Mammary epithelial cell (primary cell): ENCODE measurements around the gene HOXC4.

Source experiments
- EZH2 ChIP-seq: IDR thresholded peaks from 2 replicates; pipeline ENCODE4 v1.6.1; 2012; ENCODE audit warnings: low read length, inconsistent platforms, borderline replicate concordance
- TF ChIP-seq, protein P1 (sequence below), 2 donors: IDR thresholded peaks in 1 of 2; conservative IDR thresholded peaks in 1 of 2; 2 replicates each; pipeline ENCODE4 v1.5.1; 2011 to 2012; ENCODE audit warnings: inconsistent platforms in 2 of 2, low read length in 2 of 2, mild to moderate bottlenecking in 2 of 2, control low read depth in 1 of 2, low read depth in 1 of 2; ENCODE audit not compliant: insufficient read depth in 1 of 2; ENCODE audit errors: extremely low read depth in 1 of 2

DNA sequence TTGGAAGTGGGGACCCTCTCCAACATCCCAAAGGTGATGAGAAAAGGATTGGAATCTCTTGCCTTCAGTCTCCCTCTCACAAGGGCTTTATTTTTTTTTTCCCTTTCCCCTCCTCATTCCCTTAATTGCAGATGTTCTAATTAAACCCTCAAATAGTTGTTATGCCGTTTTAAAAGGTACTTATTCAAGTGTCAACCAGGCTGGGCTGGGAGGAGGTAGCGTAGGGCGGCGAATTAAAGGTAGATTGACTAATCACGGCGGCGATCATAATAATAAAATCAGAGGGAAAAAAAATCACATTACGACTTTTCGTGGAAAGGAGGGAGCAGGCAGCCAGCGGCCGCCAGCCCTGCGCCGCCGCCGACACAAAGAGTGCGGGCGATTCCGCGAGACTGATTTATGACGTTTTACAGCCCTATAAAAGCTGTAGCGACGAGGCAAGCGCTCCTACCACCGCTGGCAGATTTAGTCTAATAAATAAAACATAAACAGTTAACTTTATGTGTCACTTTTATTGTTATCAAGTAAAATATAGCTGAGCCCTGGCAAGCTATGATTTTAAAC is 1.7 kb upstream of the HOXC4 start:
- TF ChIP-seq, protein P1, sequence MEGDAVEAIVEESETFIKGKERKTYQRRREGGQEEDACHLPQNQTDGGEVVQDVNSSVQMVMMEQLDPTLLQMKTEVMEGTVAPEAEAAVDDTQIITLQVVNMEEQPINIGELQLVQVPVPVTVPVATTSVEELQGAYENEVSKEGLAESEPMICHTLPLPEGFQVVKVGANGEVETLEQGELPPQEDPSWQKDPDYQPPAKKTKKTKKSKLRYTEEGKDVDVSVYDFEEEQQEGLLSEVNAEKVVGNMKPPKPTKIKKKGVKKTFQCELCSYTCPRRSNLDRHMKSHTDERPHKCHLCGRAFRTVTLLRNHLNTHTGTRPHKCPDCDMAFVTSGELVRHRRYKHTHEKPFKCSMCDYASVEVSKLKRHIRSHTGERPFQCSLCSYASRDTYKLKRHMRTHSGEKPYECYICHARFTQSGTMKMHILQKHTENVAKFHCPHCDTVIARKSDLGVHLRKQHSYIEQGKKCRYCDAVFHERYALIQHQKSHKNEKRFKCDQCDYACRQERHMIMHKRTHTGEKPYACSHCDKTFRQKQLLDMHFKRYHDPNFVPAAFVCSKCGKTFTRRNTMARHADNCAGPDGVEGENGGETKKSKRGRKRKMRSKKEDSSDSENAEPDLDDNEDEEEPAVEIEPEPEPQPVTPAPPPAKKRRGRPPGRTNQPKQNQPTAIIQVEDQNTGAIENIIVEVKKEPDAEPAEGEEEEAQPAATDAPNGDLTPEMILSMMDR (conservative IDR thresholded peaks at IDR 0.05 in 1 of 2, IDR thresholded peaks at IDR 0.05 in 1 of 2; ENCODE audit: extremely low read depth in 1 of 2, insufficient read depth in 1 of 2, low read depth in 1 of 2, low read length in 2 of 2), result no peak
- TF ChIP-seq EZH2, result no peak
